ENCODE data around the gene ERAP2. TPM values are rescaled to one million over a fixed set of nuclear protein-coding genes. Genes with fewer than 3 reads are reported as not detected.

Gene ERAP2
- total and polyA plus RNA-seq, 2 of the 13 experiments (the other 11 are each of a cell fraction or from before 2014, with no cell fraction given): 12.8 to 16.6 TPM

DNA sequence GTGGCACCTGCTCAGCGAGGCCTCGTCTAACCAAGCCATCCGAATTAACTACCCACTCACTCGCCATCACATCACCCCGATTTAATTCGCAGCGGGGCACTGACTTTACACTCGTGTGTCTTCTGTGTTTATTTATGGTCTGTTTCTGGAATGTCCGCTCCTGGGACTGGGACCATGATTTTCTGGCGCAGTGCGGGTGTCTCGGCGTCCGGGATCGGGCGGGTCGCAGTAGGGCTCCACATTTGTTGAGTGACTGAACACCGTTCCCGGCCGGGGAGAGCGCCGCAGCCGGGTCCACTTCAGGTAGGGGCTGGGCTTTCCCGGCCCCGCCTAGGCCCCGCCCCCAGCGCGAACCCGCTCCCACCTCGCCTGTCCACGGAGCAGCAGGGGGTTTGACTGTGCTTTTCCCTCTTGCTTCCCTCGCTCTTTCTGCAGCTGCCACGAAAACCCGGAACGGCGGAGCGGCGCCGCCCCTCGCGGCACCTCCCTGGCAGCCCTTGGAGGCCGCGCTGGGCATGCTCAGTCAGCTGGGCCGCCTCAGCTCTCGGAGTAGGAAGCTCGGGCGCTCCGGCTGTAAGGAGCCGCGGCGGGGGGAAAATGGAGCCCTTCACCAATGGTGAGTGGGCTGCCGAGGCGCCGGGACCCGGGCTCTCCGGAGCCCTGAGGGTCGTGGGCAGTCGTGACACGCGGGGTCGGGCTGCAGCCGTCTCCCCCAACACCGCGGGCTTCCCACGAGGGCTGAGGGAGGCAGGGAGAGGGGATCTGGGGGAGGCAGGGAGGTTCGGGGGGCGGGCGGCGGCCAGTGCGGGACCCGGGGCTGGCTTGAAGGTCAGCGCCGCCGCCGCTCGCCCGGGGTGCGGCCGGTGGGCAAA, 59.5 kb downstream of the ERAP2 start, which contains the start of gene LNPEP (continued):
- no peak for TF ChIP-seq SP140L (CRISPR knock-in tag; IDR thresholded peaks at IDR 0.05; ENCODE audit: borderline replicate concordance)
- TF ChIP-seq, protein P1, sequence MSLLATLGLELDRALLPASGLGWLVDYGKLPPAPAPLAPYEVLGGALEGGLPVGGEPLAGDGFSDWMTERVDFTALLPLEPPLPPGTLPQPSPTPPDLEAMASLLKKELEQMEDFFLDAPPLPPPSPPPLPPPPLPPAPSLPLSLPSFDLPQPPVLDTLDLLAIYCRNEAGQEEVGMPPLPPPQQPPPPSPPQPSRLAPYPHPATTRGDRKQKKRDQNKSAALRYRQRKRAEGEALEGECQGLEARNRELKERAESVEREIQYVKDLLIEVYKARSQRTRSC (CRISPR knock-in tag; IDR thresholded peaks at IDR 0.05; ENCODE audit: low read depth): no peak; the same call in 1 of the 2 replicates
- peak; percentile 90 for TF ChIP-seq HOXA3 (CRISPR knock-in tag; IDR thresholded peaks at IDR 0.05)
- TF ChIP-seq, protein P2, sequence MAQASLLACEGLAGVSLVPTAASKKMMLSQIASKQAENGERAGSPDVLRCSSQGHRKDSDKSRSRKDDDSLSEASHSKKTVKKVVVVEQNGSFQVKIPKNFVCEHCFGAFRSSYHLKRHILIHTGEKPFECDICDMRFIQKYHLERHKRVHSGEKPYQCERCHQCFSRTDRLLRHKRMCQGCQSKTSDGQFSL (CRISPR knock-in tag; IDR thresholded peaks at IDR 0.05): 0 out of 2 replicates have a peak, but pooled peaks have one; percentile 2
- no peak for TF ChIP-seq EEA1 (CRISPR knock-in tag; IDR thresholded peaks at IDR 0.05; ENCODE audit: borderline replicate concordance)
- no peak for TF ChIP-seq CCDC6 (CRISPR knock-in tag; IDR thresholded peaks at IDR 0.05)
- no peak for TF ChIP-seq TCF12 (IDR thresholded peaks at IDR 0.05)
- no peak; the same call in 1 of the 2 replicates for TF ChIP-seq TCF12 (CRISPR knock-in tag; IDR thresholded peaks at IDR 0.05)
- TF ChIP-seq, protein P3, sequence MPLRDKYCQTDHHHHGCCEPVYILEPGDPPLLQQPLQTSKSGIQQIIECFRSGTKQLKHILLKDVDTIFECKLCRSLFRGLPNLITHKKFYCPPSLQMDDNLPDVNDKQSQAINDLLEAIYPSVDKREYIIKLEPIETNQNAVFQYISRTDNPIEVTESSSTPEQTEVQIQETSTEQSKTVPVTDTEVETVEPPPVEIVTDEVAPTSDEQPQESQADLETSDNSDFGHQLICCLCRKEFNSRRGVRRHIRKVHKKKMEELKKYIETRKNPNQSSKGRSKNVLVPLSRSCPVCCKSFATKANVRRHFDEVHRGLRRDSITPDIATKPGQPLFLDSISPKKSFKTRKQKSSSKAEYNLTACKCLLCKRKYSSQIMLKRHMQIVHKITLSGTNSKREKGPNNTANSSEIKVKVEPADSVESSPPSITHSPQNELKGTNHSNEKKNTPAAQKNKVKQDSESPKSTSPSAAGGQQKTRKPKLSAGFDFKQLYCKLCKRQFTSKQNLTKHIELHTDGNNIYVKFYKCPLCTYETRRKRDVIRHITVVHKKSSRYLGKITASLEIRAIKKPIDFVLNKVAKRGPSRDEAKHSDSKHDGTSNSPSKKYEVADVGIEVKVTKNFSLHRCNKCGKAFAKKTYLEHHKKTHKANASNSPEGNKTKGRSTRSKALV (CRISPR knock-in tag; IDR thresholded peaks at IDR 0.05): no peak
- TF ChIP-seq, protein P4, sequence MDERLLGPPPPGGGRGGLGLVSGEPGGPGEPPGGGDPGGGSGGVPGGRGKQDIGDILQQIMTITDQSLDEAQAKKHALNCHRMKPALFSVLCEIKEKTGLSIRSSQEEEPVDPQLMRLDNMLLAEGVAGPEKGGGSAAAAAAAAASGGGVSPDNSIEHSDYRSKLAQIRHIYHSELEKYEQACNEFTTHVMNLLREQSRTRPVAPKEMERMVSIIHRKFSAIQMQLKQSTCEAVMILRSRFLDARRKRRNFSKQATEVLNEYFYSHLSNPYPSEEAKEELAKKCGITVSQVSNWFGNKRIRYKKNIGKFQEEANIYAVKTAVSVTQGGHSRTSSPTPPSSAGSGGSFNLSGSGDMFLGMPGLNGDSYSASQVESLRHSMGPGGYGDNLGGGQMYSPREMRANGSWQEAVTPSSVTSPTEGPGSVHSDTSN (CRISPR knock-in tag; IDR thresholded peaks at IDR 0.05): no peak
- 0 out of 2 replicates have a peak, but pooled peaks have one; percentile 6 for TF ChIP-seq TEAD2 (CRISPR knock-in tag; IDR thresholded peaks at IDR 0.05)
- TF ChIP-seq ZNF232 (CRISPR knock-in tag; IDR thresholded peaks at IDR 0.05; ENCODE audit: borderline replicate concordance): no peak; the same call in 1 of the 2 replicates
- peak; percentile 34; the same call in 1 of the 2 replicates for TF ChIP-seq GFI1 (CRISPR knock-in tag; IDR thresholded peaks at IDR 0.05; ENCODE audit: borderline replicate concordance)
- TF ChIP-seq KLF15 (CRISPR knock-in tag; IDR thresholded peaks at IDR 0.05; ENCODE audit: borderline replicate concordance): peak; percentile 28; the same call in 1 of the 2 replicates
- TF ChIP-seq ZNF143 (CRISPR knock-in tag; IDR thresholded peaks at IDR 0.05): no peak; the same call in none of the 2 replicates
- TF ChIP-seq, protein P5, sequence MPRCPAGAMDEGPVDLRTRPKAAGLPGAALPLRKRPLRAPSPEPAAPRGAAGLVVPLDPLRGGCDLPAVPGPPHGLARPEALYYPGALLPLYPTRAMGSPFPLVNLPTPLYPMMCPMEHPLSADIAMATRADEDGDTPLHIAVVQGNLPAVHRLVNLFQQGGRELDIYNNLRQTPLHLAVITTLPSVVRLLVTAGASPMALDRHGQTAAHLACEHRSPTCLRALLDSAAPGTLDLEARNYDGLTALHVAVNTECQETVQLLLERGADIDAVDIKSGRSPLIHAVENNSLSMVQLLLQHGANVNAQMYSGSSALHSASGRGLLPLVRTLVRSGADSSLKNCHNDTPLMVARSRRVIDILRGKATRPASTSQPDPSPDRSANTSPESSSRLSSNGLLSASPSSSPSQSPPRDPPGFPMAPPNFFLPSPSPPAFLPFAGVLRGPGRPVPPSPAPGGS (CRISPR knock-in tag; IDR thresholded peaks at IDR 0.05): no peak
- TF ChIP-seq, protein P6, sequence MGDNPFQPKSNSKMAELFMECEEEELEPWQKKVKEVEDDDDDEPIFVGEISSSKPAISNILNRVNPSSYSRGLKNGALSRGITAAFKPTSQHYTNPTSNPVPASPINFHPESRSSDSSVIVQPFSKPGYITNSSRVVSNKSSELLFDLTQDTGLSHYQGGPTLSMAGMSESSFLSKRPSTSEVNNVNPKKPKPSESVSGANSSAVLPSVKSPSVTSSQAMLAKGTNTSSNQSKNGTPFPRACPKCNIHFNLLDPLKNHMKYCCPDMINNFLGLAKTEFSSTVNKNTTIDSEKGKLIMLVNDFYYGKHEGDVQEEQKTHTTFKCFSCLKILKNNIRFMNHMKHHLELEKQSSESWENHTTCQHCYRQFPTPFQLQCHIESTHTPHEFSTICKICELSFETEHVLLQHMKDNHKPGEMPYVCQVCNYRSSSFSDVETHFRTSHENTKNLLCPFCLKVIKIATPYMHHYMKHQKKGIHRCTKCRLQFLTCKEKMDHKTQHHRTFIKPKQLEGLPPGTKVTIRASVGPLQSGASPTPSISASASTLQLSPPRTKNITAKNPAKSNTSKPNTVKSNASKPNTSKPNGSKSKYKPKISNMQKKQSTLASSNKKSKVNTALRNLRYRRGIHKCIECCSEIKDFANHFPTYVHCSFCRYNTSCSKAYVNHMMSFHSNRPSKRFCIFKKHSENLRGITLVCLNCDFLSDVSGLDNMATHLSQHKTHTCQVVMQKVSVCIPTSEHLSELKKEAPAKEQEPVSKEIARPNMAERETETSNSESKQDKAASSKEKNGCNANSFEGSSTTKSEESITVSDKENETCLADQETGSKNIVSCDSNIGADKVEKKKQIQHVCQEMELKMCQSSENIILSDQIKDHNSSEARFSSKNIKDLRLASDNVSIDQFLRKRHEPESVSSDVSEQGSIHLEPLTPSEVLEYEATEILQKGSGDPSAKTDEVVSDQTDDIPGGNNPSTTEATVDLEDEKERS (CRISPR knock-in tag; IDR thresholded peaks at IDR 0.05): peak; percentile 80
- TF ChIP-seq HOXD1 (CRISPR knock-in tag; IDR thresholded peaks at IDR 0.05): 0 out of 2 replicates have a peak, but pooled peaks have one; percentile 56

All from HepG2 (cell line).